ENCODE measurements around the gene ANKRA2.

Gene ANKRA2

DNA sequence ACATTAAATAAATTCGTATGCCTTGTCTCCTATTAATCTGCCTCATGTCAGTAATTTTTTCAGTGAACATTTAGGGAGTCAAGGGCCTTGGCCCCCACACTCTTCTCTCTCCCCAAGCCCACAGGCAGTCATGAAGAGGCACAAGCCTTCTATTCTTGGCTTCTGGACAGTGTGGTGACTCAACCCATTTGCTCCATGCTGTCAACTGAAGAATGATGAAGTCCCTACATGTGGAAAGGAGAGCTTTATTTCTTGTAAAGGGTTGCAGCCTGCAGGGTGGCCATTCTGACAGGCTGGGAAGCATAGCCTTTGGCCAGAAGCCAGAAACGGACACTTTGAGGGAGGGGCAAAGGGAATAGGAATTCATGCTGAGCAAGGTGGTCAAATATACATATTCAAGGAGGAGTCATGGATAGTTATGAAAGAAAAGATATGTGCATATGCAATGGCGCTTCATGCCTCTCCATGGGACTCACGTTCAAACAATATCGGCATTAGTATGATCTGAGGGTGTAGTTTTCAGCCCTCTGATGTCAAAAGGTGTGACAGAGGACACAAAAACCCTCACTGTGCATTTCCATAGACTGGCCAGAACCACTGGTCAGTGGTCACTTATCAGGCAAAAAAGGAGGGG, 31.3 kb downstream of the ANKRA2 start:
- Histone ChIP-seq H3K27ac (no peak overlapping the region), H3K36me3 (replicated peaks) (no peaks in the 10 kb centered on the region), H3K4me3 (ENCODE audit: low read depth, low read length) (no peak overlapping the region), H3K27me3 (replicated peaks) (no peaks in the 10 kb centered on the region)
- in situ Hi-C loops (cut with HindIII; ENCODE audit: low pct_ligation_motif_present, low sequenced_read_pairs) = no loop called here
- DNase-seq = no peak
- TF ChIP-seq, protein P1, sequence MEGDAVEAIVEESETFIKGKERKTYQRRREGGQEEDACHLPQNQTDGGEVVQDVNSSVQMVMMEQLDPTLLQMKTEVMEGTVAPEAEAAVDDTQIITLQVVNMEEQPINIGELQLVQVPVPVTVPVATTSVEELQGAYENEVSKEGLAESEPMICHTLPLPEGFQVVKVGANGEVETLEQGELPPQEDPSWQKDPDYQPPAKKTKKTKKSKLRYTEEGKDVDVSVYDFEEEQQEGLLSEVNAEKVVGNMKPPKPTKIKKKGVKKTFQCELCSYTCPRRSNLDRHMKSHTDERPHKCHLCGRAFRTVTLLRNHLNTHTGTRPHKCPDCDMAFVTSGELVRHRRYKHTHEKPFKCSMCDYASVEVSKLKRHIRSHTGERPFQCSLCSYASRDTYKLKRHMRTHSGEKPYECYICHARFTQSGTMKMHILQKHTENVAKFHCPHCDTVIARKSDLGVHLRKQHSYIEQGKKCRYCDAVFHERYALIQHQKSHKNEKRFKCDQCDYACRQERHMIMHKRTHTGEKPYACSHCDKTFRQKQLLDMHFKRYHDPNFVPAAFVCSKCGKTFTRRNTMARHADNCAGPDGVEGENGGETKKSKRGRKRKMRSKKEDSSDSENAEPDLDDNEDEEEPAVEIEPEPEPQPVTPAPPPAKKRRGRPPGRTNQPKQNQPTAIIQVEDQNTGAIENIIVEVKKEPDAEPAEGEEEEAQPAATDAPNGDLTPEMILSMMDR (IDR thresholded peaks at IDR 0.05; ENCODE audit: low read depth, low read length, missing control alignments) = no peak

DNA sequence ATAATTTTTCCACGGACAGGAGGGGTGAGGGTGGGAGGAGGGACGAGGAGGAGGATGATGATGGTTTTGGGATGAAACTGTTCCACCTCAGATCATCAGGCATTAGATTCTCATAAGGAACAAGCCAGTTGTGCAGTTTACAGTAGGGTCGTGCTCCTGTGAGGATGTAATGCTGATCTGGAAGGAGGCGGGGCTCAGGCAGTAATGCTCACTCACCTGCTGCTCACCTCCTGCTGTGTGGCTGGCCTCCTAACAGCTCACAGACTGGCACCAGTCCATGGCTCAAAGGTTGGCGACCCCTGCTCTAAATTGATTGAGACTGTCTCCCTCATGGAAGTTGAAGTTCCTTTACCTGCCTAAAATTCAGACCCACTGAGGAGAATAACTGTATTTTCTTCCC, 33.2 kb downstream of the ANKRA2 start:
- in situ Hi-C loops (cut with HindIII; ENCODE audit: low pct_ligation_motif_present, low sequenced_read_pairs) = no loop called here
- Histone ChIP-seq H3K36me3 (replicated peaks) (no peaks in the 10 kb centered on the region), H3K27me3 (replicated peaks) (no peaks in the 10 kb centered on the region), H3K4me3 (ENCODE audit: low read depth, low read length) (no peak overlapping the region), H3K27ac (no peak overlapping the region)
- TF ChIP-seq, protein P1 (IDR thresholded peaks at IDR 0.05; ENCODE audit: low read depth, low read length, missing control alignments) = no peak
- no peak for DNase-seq

DNA sequence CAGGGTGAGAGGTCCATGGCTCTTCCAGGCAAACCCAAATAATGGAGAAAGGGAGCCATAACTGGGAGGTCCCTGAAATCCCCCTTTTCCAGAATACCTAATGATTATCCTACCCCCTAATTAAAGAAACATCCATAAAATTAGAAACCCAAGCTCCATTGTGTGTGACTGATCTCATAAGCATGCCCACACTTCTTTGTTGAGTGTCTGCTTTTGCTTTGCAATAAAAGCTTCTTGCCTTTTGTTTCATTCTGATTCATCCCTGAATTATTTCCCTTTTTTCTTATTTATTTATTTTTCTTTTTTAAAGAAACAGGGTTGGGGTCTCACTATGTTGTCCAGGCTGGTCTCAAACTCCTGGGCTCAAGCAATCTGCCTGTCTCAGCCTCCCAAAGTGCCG, 34.1 kb downstream of the ANKRA2 start:
- in situ Hi-C loops (cut with HindIII; ENCODE audit: low pct_ligation_motif_present, low sequenced_read_pairs) = no loop called here
- DNase-seq = no peak
- Histone ChIP-seq H3K27ac (no peak overlapping the region), H3K36me3 (replicated peaks) (no peaks in the 10 kb centered on the region), H3K4me3 (ENCODE audit: low read depth, low read length) (no peak overlapping the region), H3K27me3 (replicated peaks) (no peaks in the 10 kb centered on the region)
- TF ChIP-seq, protein P1 (IDR thresholded peaks at IDR 0.05; ENCODE audit: low read depth, low read length, missing control alignments) = no peak

DNA sequence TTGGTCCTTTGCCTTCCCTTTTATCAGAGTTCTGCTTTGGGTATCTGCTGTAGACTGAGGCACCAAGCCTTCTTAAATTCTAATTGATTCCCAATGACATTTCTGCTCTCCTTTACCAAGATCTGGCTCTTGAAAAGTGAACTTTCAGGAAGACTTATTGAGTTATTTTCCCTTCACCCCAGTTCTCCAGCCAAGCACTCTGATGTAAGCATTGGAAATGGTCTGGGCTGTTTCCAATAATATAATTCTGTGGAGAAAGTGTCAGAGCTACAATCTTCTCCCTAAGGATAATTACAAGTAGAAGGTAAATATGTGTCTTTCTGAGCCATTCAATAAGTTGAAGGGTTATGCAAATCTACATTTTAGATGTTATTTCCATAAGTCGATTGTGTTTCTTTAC, 36.4 kb downstream of the ANKRA2 start:
- Histone ChIP-seq H3K27me3 (replicated peaks) (no peaks in the 10 kb centered on the region), H3K27ac (no peak overlapping the region), H3K4me3 (ENCODE audit: low read depth, low read length) (no peak overlapping the region), H3K36me3 (replicated peaks) (no peaks in the 10 kb centered on the region)
- TF ChIP-seq, protein P1 (IDR thresholded peaks at IDR 0.05; ENCODE audit: low read depth, low read length, missing control alignments) = no peak
- in situ Hi-C loops (cut with HindIII; ENCODE audit: low pct_ligation_motif_present, low sequenced_read_pairs) = no loop called here
- no peak for DNase-seq

DNA sequence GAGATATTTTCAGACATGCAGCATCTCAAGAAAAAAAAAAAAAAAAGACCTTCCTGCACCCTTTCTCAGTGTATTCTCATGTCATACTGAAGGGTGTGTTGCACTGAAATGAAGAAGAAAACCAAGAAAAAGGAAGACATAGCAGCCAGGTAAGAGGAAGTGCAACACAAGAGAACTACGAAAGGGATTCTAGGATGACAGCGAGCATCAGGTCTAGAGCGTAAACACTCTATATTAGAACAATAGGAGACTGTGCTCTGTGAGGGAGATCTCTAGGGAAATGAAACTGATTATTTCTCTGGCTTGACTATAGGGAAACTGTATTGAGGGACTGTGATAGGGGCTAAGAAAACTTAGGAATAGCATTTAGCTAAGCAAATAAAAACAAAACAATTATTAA, 37.2 kb downstream of the ANKRA2 start:
- in situ Hi-C loops (cut with HindIII; ENCODE audit: low pct_ligation_motif_present, low sequenced_read_pairs) = no loop called here
- TF ChIP-seq, protein P1 (IDR thresholded peaks at IDR 0.05; ENCODE audit: low read depth, low read length, missing control alignments) = no peak
- H3K27me3 ChIP-seq (replicated peaks) = no peaks in the 10 kb centered on the region
- no peaks in the 10 kb centered on the region for H3K36me3 ChIP-seq (replicated peaks)
- H3K27ac ChIP-seq = no peak overlapping the region
- no peak overlapping the region for H3K4me3 ChIP-seq (ENCODE audit: low read depth, low read length)
- no peak for DNase-seq

DNA sequence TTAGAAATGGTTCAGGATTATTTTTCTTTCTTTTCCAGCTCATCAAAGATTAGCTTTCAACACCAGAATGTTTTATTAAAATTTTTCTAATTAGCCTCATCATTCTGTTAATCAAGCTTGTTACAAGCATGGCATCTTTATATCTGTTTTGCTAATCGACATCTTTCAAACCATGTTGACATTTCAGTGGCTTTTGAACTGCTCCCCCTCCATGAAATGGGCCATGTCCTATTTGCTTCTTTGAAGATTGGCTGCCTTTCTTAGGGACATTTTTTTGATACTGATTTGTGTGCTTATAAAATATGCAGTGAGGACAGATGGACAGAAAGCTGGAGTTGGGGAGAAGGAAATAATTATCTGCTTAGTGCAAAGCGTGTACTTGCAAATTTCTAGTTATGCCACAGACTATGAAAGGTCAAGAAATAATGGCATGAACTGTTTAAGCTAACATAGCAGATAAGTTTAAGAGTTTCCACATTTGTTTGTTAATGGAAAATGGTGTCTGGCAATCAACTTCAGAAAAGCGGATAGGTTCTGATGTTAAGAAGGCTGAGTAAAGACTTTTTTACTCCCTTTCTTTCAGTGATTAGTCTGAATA, 39.7 kb downstream of the ANKRA2 start:
- TF ChIP-seq, protein P1 (IDR thresholded peaks at IDR 0.05; ENCODE audit: low read depth, low read length, missing control alignments) = no peak
- Histone ChIP-seq H3K27me3 (replicated peaks) (no peaks in the 10 kb centered on the region), H3K4me3 (ENCODE audit: low read depth, low read length) (no peak overlapping the region), H3K36me3 (replicated peaks) (no peaks in the 10 kb centered on the region), H3K27ac (no peak overlapping the region)
- DNase-seq = no peak
- in situ Hi-C loops (cut with HindIII; ENCODE audit: low pct_ligation_motif_present, low sequenced_read_pairs) = no loop called here
